Measurements from ENCODE around the gene CEP126. TPM values are rescaled to one million over a fixed set of nuclear protein-coding genes. Genes with fewer than 3 reads are reported as not detected.

CEP126 gene
- total and polyA plus RNA-seq, 2 of the 13 experiments (the other 11 are each of a cell fraction or from before 2014, with no cell fraction given): 1.4 to 1.7 TPM

DNA sequence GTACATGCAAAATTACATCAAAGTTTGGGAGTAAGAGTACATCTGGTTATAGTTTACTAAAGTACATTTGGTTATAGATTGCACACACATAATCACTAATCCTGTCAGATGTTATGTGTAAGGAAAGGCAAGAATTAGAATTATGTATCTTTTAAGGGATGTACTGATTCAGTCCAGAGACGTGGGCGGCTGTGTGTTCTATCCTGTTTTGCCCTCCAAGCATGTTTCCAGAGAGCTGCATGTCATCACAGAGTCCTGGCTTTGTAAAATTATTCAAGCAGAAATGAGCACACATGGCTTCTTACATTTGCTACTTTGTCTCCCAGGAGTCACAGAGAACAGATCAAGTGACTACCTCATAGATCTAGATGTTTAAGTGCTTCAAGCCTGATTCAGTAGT lies 33.2 kb upstream of the CEP126 start:
- Histone ChIP-seq H2AFZ (ENCODE audit: low read length) (no peak overlapping the region), H3K36me3 (replicated peaks in 1 of 2; ENCODE audit: control insufficient read depth in 1 of 2, insufficient read depth in 2 of 2, low read length in 2 of 2) (no peaks in the 10 kb centered on the region), H3K4me3 (replicated peaks in 1 of 3; ENCODE audit: insufficient read depth in 1 of 3, low read depth in 2 of 3, low read length in 3 of 3) (no peak overlapping the region), H4K20me1 (ENCODE audit: insufficient read depth, low read length) (no peaks in the 10 kb centered on the region), H3K27me3 (ENCODE audit: control insufficient read depth in 1 of 2, insufficient read depth in 2 of 2, low read length in 2 of 2) (0 out of 5 replicates have a peak, but pooled peaks cover 0 to 6% of the 10 kb centered on the region in 2 experiments), H3K9ac (ENCODE audit: insufficient read depth, low read depth, low read length) (no peak overlapping the region), H3K79me2 (ENCODE audit: insufficient read depth, low read length) (no peaks in the 10 kb centered on the region), H3K4me2 (ENCODE audit: low read depth, low read length) (no peak overlapping the region), H3K4me1 (ENCODE audit: insufficient read depth, low read length) (peaks cover 10% of the 10 kb centered on the region), H3K27ac (ENCODE audit: extremely low read length, insufficient read depth, low read length) (no peak overlapping the region), H3K9me3 (ENCODE audit: low read length) (no peaks in the 10 kb centered on the region)
- no peak for TF ChIP-seq ZNF724P (CRISPR knock-in tag; IDR thresholded peaks at IDR 0.05; ENCODE audit: borderline replicate concordance)
- TF ChIP-seq, protein P1, sequence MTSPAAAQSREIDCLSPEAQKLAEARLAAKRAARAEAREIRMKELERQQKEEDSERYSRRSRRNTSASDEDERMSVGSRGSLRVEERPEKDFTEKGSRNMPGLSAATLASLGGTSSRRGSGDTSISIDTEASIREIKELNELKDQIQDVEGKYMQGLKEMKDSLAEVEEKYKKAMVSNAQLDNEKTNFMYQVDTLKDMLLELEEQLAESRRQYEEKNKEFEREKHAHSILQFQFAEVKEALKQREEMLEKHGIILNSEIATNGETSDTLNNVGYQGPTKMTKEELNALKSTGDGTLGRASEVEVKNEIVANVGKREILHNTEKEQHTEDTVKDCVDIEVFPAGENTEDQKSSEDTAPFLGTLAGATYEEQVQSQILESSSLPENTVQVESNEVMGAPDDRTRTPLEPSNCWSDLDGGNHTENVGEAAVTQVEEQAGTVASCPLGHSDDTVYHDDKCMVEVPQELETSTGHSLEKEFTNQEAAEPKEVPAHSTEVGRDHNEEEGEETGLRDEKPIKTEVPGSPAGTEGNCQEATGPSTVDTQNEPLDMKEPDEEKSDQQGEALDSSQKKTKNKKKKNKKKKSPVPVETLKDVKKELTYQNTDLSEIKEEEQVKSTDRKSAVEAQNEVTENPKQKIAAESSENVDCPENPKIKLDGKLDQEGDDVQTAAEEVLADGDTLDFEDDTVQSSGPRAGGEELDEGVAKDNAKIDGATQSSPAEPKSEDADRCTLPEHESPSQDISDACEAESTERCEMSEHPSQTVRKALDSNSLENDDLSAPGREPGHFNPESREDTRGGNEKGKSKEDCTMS (CRISPR knock-in tag; conservative IDR thresholded peaks at IDR 0.05): no peak
- TF ChIP-seq, protein P2, sequence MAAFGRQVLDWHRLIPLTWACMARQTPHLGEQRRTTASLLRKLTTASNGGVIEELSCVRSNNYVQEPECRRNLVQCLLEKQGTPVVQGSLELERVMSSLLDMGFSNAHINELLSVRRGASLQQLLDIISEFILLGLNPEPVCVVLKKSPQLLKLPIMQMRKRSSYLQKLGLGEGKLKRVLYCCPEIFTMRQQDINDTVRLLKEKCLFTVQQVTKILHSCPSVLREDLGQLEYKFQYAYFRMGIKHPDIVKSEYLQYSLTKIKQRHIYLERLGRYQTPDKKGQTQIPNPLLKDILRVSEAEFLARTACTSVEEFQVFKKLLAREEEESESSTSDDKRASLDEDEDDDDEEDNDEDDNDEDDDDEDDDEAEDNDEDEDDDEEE (CRISPR knock-in tag; IDR thresholded peaks at IDR 0.05): no peak
- no peak for TF ChIP-seq ZNF101 (CRISPR knock-in tag; IDR thresholded peaks at IDR 0.05; ENCODE audit: borderline replicate concordance, low read depth)
- no peak for TF ChIP-seq ZNF354B (CRISPR knock-in tag; IDR thresholded peaks at IDR 0.05)
- TF ChIP-seq, protein P3, sequence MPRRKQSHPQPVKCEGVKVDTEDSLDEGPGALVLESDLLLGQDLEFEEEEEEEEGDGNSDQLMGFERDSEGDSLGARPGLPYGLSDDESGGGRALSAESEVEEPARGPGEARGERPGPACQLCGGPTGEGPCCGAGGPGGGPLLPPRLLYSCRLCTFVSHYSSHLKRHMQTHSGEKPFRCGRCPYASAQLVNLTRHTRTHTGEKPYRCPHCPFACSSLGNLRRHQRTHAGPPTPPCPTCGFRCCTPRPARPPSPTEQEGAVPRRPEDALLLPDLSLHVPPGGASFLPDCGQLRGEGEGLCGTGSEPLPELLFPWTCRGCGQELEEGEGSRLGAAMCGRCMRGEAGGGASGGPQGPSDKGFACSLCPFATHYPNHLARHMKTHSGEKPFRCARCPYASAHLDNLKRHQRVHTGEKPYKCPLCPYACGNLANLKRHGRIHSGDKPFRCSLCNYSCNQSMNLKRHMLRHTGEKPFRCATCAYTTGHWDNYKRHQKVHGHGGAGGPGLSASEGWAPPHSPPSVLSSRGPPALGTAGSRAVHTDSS (CRISPR knock-in tag; conservative IDR thresholded peaks at IDR 0.05): no peak
- TF ChIP-seq ZNF124 (CRISPR knock-in tag; IDR thresholded peaks at IDR 0.05): no peak
- TF ChIP-seq ZFAT (CRISPR knock-in tag; conservative IDR thresholded peaks at IDR 0.05): no peak
- no peak for TF ChIP-seq ZC3H4 (CRISPR knock-in tag; IDR thresholded peaks at IDR 0.05; ENCODE audit: borderline replicate concordance)
- TF ChIP-seq, protein P4, sequence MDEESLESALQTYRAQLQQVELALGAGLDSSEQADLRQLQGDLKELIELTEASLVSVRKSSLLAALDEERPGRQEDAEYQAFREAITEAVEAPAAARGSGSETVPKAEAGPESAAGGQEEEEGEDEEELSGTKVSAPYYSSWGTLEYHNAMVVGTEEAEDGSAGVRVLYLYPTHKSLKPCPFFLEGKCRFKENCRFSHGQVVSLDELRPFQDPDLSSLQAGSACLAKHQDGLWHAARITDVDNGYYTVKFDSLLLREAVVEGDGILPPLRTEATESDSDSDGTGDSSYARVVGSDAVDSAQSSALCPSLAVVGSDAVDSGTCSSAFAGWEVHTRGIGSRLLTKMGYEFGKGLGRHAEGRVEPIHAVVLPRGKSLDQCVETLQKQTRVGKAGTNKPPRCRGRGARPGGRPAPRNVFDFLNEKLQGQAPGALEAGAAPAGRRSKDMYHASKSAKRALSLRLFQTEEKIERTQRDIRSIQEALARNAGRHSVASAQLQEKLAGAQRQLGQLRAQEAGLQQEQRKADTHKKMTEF (CRISPR knock-in tag; IDR thresholded peaks at IDR 0.05): no peak
- TF ChIP-seq, protein P5, sequence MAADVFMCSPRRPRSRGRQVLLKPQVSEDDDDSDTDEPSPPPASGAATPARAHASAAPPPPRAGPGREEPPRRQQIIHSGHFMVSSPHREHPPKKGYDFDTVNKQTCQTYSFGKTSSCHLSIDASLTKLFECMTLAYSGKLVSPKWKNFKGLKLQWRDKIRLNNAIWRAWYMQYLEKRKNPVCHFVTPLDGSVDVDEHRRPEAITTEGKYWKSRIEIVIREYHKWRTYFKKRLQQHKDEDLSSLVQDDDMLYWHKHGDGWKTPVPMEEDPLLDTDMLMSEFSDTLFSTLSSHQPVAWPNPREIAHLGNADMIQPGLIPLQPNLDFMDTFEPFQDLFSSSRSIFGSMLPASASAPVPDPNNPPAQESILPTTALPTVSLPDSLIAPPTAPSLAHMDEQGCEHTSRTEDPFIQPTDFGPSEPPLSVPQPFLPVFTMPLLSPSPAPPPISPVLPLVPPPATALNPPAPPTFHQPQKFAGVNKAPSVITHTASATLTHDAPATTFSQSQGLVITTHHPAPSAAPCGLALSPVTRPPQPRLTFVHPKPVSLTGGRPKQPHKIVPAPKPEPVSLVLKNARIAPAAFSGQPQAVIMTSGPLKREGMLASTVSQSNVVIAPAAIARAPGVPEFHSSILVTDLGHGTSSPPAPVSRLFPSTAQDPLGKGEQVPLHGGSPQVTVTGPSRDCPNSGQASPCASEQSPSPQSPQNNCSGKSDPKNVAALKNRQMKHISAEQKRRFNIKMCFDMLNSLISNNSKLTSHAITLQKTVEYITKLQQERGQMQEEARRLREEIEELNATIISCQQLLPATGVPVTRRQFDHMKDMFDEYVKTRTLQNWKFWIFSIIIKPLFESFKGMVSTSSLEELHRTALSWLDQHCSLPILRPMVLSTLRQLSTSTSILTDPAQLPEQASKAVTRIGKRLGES (CRISPR knock-in tag; IDR thresholded peaks at IDR 0.05; ENCODE audit: borderline replicate concordance): no peak
- TF ChIP-seq, protein P6, sequence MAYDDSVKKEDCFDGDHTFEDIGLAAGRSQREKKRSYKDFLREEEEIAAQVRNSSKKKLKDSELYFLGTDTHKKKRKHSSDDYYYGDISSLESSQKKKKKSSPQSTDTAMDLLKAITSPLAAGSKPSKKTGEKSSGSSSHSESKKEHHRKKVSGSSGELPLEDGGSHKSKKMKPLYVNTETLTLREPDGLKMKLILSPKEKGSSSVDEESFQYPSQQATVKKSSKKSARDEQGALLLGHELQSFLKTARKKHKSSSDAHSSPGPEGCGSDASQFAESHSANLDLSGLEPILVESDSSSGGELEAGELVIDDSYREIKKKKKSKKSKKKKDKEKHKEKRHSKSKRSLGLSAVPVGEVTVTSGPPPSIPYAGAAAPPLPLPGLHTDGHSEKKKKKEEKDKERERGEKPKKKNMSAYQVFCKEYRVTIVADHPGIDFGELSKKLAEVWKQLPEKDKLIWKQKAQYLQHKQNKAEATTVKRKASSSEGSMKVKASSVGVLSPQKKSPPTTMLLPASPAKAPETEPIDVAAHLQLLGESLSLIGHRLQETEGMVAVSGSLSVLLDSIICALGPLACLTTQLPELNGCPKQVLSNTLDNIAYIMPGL (CRISPR knock-in tag; IDR thresholded peaks at IDR 0.05; ENCODE audit: borderline replicate concordance in 1 of 2, low read depth in 1 of 2): no peak
- 75% methylated on average over 2 of the region's 2 CpGs for WGBS (ENCODE audit: low lambda C conversion rate)
- FAIRE-seq (no peak), ATAC-seq (no peak), DNase-seq (ENCODE audit: low spot score) (no peak)
- no TSS peak for BruUV-seq (replicated peaks)
- in situ Hi-C loops (cut with HindIII; ENCODE audit: extremely low pct_ligation_motif_present, low pct_unique_long_range_greater_than_20kb): no loop called here
- intact Hi-C loops (cut with micrococcal nuclease; ENCODE audit: unreplicated experiment): no loop called here
- CTCF ChIA-PET (ENCODE audit: low intra/inter-chr PET ratio, low total read pairs): no interaction called here
- POLR2A ChIA-PET: no interaction called here

All from HepG2 (cell line).